ENCODE results near the gene MRPS23. TPM values are rescaled to one million over a fixed set of nuclear protein-coding genes. Genes with fewer than 3 reads are reported as not detected.

Gene MRPS23
- total and polyA plus RNA-seq, 2 of the 13 experiments (the other 11 are each of a cell fraction or from before 2014, with no cell fraction given): 63.2 to 181 TPM

- TF ChIP-seq HMG20A (CRISPR knock-in tag; IDR thresholded peaks at IDR 0.05; ENCODE audit: borderline replicate concordance) (peak; percentile 61; the same call in 1 of the 2 replicates), ZNF510 (CRISPR knock-in tag; IDR thresholded peaks at IDR 0.05; ENCODE audit: low read depth) (0 out of 2 replicates have a peak, but pooled peaks have one; percentile 47), RBFOX2 (IDR thresholded peaks at IDR 0.05; ENCODE audit: low read depth, low read length) (peak; percentile 87), ZNF879 (CRISPR knock-in tag; IDR thresholded peaks at IDR 0.05) (peak; percentile 39; the same call in 1 of the 2 replicates), ZNF747 (CRISPR knock-in tag; IDR thresholded peaks at IDR 0.05; ENCODE audit: borderline replicate concordance) (peak; percentile 100), ZNF704 (CRISPR knock-in tag; IDR thresholded peaks at IDR 0.05; ENCODE audit: borderline replicate concordance) (peak; percentile 88; the same call in 1 of the 2 replicates), RARA (CRISPR knock-in tag; IDR thresholded peaks at IDR 0.05) (peak; percentile 75), ZNF354B (CRISPR knock-in tag; IDR thresholded peaks at IDR 0.05) (0 out of 2 replicates have a peak, but pooled peaks have one; percentile 53), PRPF4 (IDR thresholded peaks at IDR 0.05; ENCODE audit: low read depth, low read length, poor library complexity, severe bottlenecking) (no peak), ZBTB25 (CRISPR knock-in tag; IDR thresholded peaks at IDR 0.05) (peak; percentile 99), ZNF652 (CRISPR knock-in tag; IDR thresholded peaks at IDR 0.05; ENCODE audit: borderline replicate concordance, low read depth) (peak; percentile 72), MTERF4 (CRISPR knock-in tag; IDR thresholded peaks at IDR 0.05) (peak; percentile 69; the same call in 1 of the 2 replicates), KDM2A (CRISPR knock-in tag; IDR thresholded peaks at IDR 0.05; ENCODE audit: borderline replicate concordance, low read depth) (peak; percentile 99), ZFP82 (CRISPR knock-in tag; IDR thresholded peaks at IDR 0.05; ENCODE audit: borderline replicate concordance) (peak; percentile 92; the same call in 1 of the 2 replicates), HOMEZ (CRISPR knock-in tag; IDR thresholded peaks at IDR 0.05; ENCODE audit: low read depth) (peak; percentile 90), DNMT3B (CRISPR knock-in tag; conservative IDR thresholded peaks at IDR 0.05) (peak; percentile 98; the same call in 1 of the 2 replicates), ZZZ3 (CRISPR knock-in tag; IDR thresholded peaks at IDR 0.05; ENCODE audit: borderline replicate concordance) (peak; percentile 98; the same call in 1 of the 2 replicates), ZNF720 (CRISPR knock-in tag; IDR thresholded peaks at IDR 0.05) (no peak; the same call in 1 of the 2 replicates), PTBP1 (IDR thresholded peaks at IDR 0.05; ENCODE audit: low read depth, low read length, poor library complexity, severe bottlenecking) (peak; percentile 97), ZNF274 (CRISPR knock-in tag; IDR thresholded peaks at IDR 0.05) (peak; percentile 96), PRDM4 (CRISPR knock-in tag; IDR thresholded peaks at IDR 0.05; ENCODE audit: borderline replicate concordance) (no peak; the same call in 1 of the 2 replicates)
These were observed at the start of gene MRPS23 (continued) for GRCh38 chr17:57849874-57850754.

All from HepG2 (cell line).